A549 (cell line): ENCODE results near the gene PRKRA.

Experiments used
- CEBPB ChIP-seq, 2 experiments: fragments of >200 bp in 1 of 2; sonication (Bioruptor Twin) in 1 of 2; formaldehyde crosslinking in 1 of 2; IDR thresholded peaks; 2 replicates each; pipeline ENCODE4 v1.6.1; 2012 to 2016
- CHD2 ChIP-seq: fragments of 150-350 bp; IDR thresholded peaks from 2 replicates; pipeline ENCODE4 v1.6.1; 2014; ENCODE audit warnings: low read length; ENCODE audit not compliant: partially characterized antibody
- EP300 ChIP-seq, 2 experiments: fragments of >200 bp; sonication (Bioruptor Twin); formaldehyde crosslinking; IDR thresholded peaks; 2 replicates in 1 of 2; 3 replicates in 1 of 2; pipeline ENCODE4 v1.6.1; 2016 to 2017
- ESRRA ChIP-seq: fragments of 150-350 bp; IDR thresholded peaks from 2 replicates; pipeline ENCODE4 v1.6.1; 2014; ENCODE audit warnings: mild to moderate bottlenecking, low read length, borderline replicate concordance
- JUN ChIP-seq, 2 experiments: fragments of >200 bp; sonication (Bioruptor Twin); formaldehyde crosslinking; IDR thresholded peaks; 2 replicates in 1 of 2; 3 replicates in 1 of 2; pipeline ENCODE4 v1.6.1; 2016 to 2017
- PBX3 ChIP-seq: IDR thresholded peaks from 2 replicates; pipeline ENCODE4 v1.6.1; 2012
- POLR2A ChIP-seq: IDR thresholded peaks from 2 replicates; pipeline ENCODE4 v1.6.1; 2012; ENCODE audit warnings: mild to moderate bottlenecking, low read length
- TF ChIP-seq, protein P1 (sequence below): fragments of 200-600 bp; sonication (generic); IDR thresholded peaks from 2 replicates; pipeline ENCODE4 v1.6.1; 2016; ENCODE audit warnings: antibody characterized with exemption, mild to moderate bottlenecking, moderate library complexity
- TF ChIP-seq, protein P2 (sequence below): fragments of >200 bp; sonication (Bioruptor Twin); formaldehyde crosslinking; IDR thresholded peaks from 3 replicates; pipeline ENCODE4 v1.5.1; 2016

DNA sequence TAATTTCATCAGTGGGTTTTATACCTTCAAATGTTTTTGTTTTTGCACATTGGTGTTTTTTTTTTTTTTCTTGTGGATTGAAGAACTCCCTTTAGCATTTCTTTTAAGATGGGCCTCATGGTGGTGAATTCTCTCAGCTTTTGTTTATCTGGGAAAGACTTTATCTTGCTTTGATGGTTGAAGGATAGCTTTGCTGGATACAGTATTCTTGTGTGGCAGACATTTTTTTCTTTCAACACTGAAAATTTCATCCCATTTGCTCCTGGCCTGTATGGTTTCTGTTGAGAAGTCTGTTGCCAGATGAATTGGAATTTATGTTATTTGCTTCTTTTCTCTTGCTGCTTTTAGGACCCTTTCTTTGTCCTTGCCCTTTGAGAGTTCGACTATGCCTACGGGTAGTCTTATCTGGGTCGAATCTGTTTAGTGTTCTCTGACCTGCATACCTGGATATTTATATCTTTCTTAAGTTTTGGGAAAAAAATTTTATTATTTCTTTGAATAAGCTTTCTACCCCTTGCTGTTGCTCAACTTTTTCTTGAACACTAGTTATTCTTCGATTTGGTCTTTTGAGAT lies 25.6 kb downstream of the PRKRA start:
- TF ChIP-seq, protein P1, sequence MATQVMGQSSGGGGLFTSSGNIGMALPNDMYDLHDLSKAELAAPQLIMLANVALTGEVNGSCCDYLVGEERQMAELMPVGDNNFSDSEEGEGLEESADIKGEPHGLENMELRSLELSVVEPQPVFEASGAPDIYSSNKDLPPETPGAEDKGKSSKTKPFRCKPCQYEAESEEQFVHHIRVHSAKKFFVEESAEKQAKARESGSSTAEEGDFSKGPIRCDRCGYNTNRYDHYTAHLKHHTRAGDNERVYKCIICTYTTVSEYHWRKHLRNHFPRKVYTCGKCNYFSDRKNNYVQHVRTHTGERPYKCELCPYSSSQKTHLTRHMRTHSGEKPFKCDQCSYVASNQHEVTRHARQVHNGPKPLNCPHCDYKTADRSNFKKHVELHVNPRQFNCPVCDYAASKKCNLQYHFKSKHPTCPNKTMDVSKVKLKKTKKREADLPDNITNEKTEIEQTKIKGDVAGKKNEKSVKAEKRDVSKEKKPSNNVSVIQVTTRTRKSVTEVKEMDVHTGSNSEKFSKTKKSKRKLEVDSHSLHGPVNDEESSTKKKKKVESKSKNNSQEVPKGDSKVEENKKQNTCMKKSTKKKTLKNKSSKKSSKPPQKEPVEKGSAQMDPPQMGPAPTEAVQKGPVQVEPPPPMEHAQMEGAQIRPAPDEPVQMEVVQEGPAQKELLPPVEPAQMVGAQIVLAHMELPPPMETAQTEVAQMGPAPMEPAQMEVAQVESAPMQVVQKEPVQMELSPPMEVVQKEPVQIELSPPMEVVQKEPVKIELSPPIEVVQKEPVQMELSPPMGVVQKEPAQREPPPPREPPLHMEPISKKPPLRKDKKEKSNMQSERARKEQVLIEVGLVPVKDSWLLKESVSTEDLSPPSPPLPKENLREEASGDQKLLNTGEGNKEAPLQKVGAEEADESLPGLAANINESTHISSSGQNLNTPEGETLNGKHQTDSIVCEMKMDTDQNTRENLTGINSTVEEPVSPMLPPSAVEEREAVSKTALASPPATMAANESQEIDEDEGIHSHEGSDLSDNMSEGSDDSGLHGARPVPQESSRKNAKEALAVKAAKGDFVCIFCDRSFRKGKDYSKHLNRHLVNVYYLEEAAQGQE = no peak
- no peak for TF ChIP-seq ESRRA
- TF ChIP-seq, protein P2, sequence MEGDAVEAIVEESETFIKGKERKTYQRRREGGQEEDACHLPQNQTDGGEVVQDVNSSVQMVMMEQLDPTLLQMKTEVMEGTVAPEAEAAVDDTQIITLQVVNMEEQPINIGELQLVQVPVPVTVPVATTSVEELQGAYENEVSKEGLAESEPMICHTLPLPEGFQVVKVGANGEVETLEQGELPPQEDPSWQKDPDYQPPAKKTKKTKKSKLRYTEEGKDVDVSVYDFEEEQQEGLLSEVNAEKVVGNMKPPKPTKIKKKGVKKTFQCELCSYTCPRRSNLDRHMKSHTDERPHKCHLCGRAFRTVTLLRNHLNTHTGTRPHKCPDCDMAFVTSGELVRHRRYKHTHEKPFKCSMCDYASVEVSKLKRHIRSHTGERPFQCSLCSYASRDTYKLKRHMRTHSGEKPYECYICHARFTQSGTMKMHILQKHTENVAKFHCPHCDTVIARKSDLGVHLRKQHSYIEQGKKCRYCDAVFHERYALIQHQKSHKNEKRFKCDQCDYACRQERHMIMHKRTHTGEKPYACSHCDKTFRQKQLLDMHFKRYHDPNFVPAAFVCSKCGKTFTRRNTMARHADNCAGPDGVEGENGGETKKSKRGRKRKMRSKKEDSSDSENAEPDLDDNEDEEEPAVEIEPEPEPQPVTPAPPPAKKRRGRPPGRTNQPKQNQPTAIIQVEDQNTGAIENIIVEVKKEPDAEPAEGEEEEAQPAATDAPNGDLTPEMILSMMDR = no peak
- no peak for TF ChIP-seq POLR2A
- no peak for TF ChIP-seq PBX3
- no peak for TF ChIP-seq CHD2
- no peak for TF ChIP-seq CEBPB (IDR thresholded peaks at IDR 0.05)
- TF ChIP-seq EP300 (IDR thresholded peaks at IDR 0.05) = no peak
- no peak for TF ChIP-seq JUN (IDR thresholded peaks at IDR 0.05)
